HG03039 (cell line): ENCODE measurements around the gene WWC2.
"Not testable (repeated sequence)": the region's sequence is repeated elsewhere in the genome, so short reads cannot be mapped to it uniquely, and the experiment has no call there.

ENCODE experiments used
- ATAC-seq: cut with Tn5 transposase; IDR thresholded peaks from one replicate; pipeline ENCODE4 v1.9.1; 2021; ENCODE audit warnings: mild to moderate bottlenecking, moderate library complexity; ENCODE audit not compliant: unreplicated experiment

WWC2 gene

DNA sequence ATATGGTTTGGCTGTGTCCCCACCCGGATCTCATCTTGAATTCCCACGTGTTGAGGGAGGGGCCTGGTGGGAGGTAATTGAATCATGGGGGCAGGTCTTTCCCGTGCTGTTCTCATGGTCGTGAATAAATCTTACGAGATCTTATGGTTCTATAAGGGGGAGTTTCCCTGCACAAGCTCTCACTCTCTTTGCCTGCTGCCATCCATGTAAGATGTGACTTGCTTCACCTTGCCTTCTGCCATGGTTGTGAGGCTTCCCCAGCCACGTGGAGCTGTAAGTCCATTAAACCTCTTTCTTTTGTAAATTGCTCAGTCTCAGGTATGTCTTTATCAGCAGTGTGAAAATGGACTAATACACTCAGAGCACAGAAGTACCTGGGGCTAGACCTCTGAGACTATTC lies 227.3 kb downstream of the WWC2 start:
- not testable (repeated sequence) for ATAC-seq

DNA sequence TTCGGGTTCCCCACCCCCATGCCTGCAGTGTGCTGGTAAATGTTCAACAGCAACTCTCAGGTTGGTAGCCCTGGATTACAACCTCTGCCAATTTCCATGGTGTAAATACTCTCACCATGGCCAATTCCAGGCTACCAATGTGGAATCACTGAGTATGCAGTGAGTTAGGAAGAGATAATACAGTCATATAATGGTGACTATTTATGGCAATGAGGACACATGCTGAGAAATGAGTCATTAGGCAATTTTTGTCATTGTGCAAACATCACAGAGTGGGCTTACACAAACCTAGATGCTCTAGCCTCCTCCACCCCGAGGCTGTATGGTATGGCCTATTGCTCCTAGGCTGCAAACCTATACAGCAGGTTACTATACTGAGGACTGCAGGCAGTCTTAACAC lies 227.8 kb downstream of the WWC2 start:
- ATAC-seq: no peak

GRCh38 chr4:183327827-183328226 lies 228.8 kb downstream of the WWC2 start:
- ATAC-seq: no peak

DNA sequence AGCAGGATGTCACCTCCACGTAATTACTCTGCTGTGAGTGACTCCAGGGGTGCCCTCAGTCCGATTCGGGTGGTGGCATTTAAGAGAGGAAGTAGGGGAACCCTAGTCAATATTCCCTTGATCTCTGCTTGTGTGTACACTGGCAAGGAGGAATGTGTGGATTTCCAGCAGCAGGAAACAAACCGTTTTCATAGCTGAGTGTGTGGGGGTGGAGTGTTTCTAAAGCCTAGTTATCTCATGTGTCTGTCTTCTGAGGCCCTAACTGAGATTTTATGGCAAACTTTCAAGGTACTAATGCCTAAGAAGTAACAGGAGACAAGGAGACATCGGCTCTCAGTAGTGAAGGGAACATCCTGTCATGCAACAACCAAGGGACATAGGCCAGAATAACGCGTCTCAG lies 229.8 kb downstream of the WWC2 start:
- ATAC-seq: no peak

- ATAC-seq: no peak
These were observed 230.2 kb downstream of the WWC2 start for GRCh38 chr4:183329244-183329643.

- ATAC-seq: no peak
These were observed 231.1 kb downstream of the WWC2 start for GRCh38 chr4:183329954-183330742.

DNA sequence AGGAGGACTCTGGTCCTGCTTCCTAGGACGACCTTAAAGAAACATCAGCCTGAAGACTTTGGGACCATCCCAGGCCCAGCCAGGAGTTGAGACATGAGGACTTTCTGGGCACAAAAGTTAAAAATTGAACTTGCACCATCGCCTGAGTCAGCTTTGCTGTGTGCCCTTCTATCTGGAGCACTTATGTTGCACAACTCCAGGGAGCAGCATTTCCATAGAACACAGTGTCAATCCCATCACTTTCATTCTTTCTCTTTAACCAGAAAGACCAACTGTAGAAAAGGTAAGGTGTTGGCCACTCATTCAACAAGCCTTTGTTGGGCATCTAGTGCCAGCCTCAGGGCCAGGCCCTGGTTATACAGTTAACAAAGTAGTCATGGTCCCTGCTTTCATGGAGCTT lies 231.8 kb downstream of the WWC2 start:
- no peak for ATAC-seq

DNA sequence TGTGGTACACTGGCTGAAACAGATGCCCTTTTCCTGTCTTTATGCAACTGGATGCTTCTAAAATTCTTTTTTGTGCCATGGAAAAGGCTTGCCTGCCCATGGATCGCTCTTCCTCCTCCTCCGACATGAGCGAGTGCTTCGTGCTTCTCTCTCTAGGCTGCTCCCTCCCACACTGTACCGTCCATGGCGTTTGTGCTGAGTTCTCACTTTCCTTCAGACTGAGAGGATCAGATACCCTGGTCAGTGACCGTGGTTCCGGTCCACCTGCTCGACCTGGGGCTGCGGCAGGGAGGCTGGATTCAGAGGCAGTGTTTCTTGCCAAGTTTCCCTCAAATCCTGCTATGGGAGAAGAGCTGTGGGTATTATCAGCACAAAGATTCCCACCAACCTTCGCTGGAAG lies 233.4 kb downstream of the WWC2 start:
- ATAC-seq: no peak

DNA sequence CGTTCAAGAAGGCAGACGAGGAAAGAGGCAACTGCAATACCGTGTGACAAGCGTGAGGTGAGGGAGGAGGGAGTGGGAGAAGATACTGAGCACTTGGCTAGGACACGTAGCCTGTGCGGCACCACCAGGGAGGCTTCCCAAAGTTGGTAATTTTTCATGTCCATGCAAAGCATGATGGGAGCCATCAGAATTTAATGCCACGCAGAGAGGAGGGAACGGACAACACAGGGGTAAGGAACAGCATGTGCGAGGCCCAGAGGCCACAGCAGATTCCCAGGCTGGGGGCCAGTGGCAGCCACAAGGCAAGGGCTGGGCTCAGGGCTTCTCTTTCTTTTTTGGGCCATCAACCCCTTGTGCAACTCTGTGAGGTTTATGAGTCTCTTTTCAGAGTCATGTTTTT lies 234.1 kb downstream of the WWC2 start:
- no peak for ATAC-seq

GRCh38 chr4:183333983-183334382 lies 234.9 kb downstream of the WWC2 start:
- no peak for ATAC-seq

GRCh38 chr4:183335369-183335940 lies 236.4 kb downstream of the WWC2 start:
- no peak for ATAC-seq

GRCh38 chr4:183337349-183337748 lies 238.3 kb downstream of the WWC2 start:
- ATAC-seq: no peak

DNA sequence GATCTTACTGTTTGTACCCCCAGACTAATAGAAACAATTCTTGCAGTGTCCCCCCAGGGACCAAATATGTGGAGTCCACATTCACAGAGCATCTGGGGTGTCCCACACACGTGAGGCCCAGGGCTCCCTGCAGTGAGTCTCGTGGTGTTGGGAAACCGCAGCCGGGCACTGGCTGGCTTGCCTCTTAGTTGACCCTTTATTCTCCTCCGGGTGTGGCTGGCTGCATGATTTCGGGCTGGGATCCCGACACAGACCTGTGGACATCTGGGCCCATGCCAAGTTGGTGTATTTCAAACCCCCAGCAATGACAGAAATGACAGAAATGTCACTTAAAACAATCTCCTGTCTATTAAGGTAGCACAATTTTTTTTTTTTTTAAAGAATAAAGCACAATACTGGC lies 238.8 kb downstream of the WWC2 start:
- ATAC-seq: no peak

GRCh38 chr4:183342541-183343533 lies 243.8 kb downstream of the WWC2 start:
- no peak for ATAC-seq

DNA sequence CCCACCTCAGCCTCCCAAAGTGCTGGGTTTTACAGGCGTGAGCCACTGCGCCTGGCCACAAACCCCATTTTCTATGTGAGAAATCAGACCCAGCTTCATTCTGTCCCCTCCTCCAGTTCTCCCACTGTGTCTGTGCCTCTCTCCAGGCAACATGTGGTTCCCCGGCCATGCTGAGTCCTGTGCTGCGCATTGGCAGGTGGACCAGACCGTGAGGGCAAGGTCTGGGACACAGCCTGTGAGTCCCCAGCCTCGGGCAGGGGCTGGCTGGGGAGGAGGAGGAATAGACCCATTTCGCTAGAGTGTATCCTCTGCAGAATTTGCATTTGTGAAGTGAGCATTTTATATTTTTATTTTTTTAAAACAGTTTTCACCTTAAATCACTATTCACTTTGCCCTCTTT lies 244.7 kb downstream of the WWC2 start:
- no peak for ATAC-seq

DNA sequence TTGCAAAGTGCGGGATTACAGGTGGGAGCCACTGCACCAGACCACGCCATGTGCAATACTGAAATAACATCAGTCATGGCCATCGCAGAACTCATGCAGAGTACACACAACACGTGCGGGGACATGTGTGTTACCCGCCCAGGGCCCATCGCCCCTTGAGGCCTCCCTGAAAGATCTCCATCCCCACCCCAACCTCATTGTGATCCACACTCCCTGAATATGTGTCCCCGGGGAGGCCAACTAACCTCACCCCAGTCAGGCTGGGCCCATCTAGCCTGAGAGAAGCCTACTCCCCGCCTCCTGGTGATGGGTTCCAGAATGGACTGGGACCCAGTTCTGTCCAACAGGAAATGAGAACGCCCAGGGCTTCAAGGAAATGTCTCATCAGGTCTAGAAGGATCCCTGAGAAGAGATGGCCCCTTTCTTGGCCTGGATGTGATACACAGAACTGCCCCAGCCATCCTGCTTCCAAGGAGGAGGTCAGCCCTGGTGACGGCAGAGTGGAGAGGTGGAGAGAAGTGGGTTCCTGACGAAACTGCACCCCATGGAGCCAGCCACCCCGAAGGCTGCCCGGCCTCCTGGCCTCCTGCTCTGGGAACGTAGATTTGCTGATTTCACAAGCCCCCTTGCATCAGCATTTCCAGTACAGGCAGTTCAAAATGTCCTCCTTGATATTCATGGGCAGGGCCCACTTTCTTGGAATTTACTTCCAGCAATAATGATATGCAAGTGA lies 245.6 kb downstream of the WWC2 start:
- no peak for ATAC-seq

DNA sequence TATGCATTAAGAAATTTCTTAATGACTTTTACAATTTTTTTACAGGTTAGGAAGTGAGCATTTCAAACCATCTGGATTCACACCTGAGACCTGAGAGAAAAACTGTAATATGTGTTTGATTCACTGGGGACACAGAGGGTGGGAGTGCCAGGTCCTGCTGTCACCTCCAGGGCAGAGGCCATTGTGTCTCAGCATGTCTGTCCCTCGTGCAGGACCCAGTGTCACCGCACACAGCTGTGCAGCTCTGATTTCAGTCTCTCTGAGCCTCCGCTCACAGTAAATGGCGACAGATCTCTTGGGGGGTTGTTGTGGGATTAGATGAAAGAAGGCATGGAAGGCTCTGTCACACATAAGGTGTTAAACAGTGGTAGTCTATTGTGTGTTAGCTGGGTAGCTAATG lies 246.2 kb downstream of the WWC2 start:
- no peak for ATAC-seq

DNA sequence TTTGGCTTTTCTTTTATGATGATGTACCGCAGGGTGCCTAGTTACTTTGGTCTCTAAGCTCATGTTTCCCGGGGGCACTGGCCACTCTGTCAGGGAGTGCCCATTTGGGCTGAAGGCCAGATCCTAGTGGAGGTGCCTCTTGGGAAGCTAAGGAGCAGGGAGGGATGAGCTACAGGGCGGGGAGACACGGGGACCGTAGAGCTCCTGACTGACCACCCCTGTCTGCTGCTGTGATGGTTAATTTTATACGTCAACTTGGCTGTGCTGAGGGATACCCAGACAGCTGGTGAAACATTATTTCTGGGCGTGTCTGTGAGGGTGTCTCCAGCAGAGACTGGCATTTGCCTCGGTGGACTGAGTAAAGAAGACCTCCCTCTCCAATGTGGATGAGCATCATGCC lies 248.1 kb downstream of the WWC2 start:
- ATAC-seq: no peak

GRCh38 chr4:183347566-183347965 lies 248.5 kb downstream of the WWC2 start:
- no peak for ATAC-seq

DNA sequence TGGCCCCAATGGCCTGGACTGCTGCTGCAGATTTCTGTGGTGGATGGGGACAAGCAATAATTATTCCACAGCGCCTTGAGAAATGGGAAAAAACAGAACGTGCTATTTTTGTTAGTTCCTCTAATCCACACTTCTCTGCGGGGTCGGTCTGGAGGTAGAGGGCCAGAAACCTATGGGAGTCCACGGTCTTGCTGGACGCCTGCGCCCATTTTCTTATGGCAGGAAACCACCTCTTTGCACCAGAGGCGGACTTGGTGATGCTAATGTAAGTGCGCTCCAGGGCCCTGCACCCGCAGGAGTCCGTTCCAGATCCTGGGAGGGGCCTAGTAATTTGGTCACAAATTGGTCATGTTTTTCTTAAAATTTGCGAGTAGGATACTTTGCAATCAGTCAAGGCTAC lies 249.1 kb downstream of the WWC2 start:
- ATAC-seq: no peak
